ENCODE data around the gene VASP.

DNA sequence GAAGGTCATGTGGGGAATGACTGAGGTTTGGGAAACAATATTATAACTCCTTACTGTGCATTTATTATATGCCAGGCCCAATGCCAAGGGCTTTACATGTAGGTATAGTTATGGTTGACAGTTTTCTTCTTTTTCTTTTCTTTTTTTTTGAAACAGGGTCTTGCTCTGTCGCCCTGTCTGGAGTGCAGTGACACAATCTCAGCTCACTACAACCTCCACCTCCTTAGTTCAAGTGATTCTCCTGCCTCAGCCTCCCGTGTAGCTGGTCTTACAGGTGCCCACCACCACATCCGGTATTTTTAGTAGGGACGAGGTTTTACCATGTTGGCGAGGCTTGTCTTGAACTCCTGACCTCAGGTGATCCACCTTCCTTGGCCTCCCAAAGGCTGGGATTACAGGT lies 24.2 kb upstream of the VASP start:
- TF ChIP-seq EZH2 (IDR thresholded peaks at IDR 0.05; ENCODE audit: borderline replicate concordance, low read depth, low read length, severe bottlenecking) (no peak), JUN (IDR thresholded peaks at IDR 0.05; ENCODE audit: borderline replicate concordance, insufficient read depth, insufficient read length, low read depth) (no peak), CTCF (IDR thresholded peaks at IDR 0.05; ENCODE audit: extremely low read depth in 1 of 2, insufficient read depth in 1 of 2, low read depth in 1 of 2, low read length in 2 of 2) (no peak), MYC (IDR thresholded peaks at IDR 0.05; ENCODE audit: low read depth, low read length) (no peak), POLR2AphosphoS5 (IDR thresholded peaks at IDR 0.05; ENCODE audit: insufficient read depth, low read depth, low read length) (no peak), POLR2A (IDR thresholded peaks at IDR 0.05; ENCODE audit: low read depth, low read length) (no peak)
